Caco-2 (cell line): Measurements from ENCODE around the gene PELI2. TPM values are rescaled to one million over a fixed set of nuclear protein-coding genes. Genes with fewer than 3 reads are reported as not detected.

ENCODE experiments used
- BruUV-seq: library from RNA; stranded (reverse); fragments of 400-500 nt; replicated peaks from 2 replicates; lab custom pipeline; 2021; lab: Mats Ljungman, UMichigan
- CTCF ChIA-PET: fragments of 300-600 bp; sonication (Branson Sonifier 250); formaldehyde crosslinking; loops from one replicate; lab custom pipeline; 2022; ENCODE audit warnings: antibody characterized with exemption; lab: Charles Lee
- POLR2A ChIA-PET: fragments of 300-600 bp; sonication (Branson Sonifier 250); formaldehyde crosslinking; loops from one replicate; lab custom pipeline; 2022; ENCODE audit warnings: antibody characterized with exemption; lab: Charles Lee
- DNase-seq, 2 experiments: peaks; one replicate each; pipeline versions ENCODE4 v3.0.0 to v3.0.0-alpha.2; 2020 to 2022
- H3K27me3 ChIP-seq: replicated peaks from 2 replicates; pipeline ENCODE4 v1.6.0; 2011; ENCODE audit warnings: low read length; ENCODE audit not compliant: control insufficient read depth, insufficient read depth
- H3K36me3 ChIP-seq: 2 replicates; pipeline ENCODE4 v1.5.1; 2011; ENCODE audit warnings: low read length; ENCODE audit not compliant: control insufficient read depth, insufficient read depth
- H3K4me1 ChIP-seq: fragments of 250-450 bp; sonication (Bioruptor Pico); 2 replicates; pipeline ENCODE4 v1.5.1; 2020; ENCODE audit warnings: mild to moderate bottlenecking
- H3K4me3 ChIP-seq: 2 replicates; pipeline ENCODE4 v1.5.1; 2011; ENCODE audit warnings: low read depth, mild to moderate bottlenecking, control low read depth, low read length
- H3K9me3 ChIP-seq: fragments of 250-450 bp; sonication (Bioruptor Pico); 2 replicates; pipeline ENCODE4 v1.5.1; 2020; ENCODE audit warnings: mild to moderate bottlenecking, moderate library complexity
- H3K27ac Mint-ChIP-seq: one replicate; pipeline ENCODE4 v1.8.0; 2022; ENCODE audit warnings: mixed read lengths; ENCODE audit not compliant: unreplicated experiment
- H3K27me3 Mint-ChIP-seq: one replicate; pipeline ENCODE4 v1.8.0; 2022; ENCODE audit warnings: mixed read lengths; ENCODE audit not compliant: insufficient read depth, unreplicated experiment
- H3K36me3 Mint-ChIP-seq: one replicate; pipeline ENCODE4 v1.8.0; 2022; ENCODE audit warnings: mild to moderate bottlenecking, mixed read lengths; ENCODE audit not compliant: insufficient read depth, unreplicated experiment
- H3K4me1 Mint-ChIP-seq: one replicate; pipeline ENCODE4 v1.8.0; 2022; ENCODE audit warnings: low read depth, mixed read lengths; ENCODE audit not compliant: unreplicated experiment
- H3K4me3 Mint-ChIP-seq: one replicate; pipeline ENCODE4 v1.8.0; 2022; ENCODE audit warnings: mild to moderate bottlenecking, moderate library complexity, mixed read lengths; ENCODE audit not compliant: unreplicated experiment
- H3K9me3 Mint-ChIP-seq: one replicate; pipeline ENCODE4 v1.8.0; 2022; ENCODE audit warnings: mixed read lengths; ENCODE audit not compliant: unreplicated experiment
- intact Hi-C: fragments of 100-400 bp; cut with micrococcal nuclease; formaldehyde crosslinking; loops from one replicate; pipeline ENCODE4 v1.10.0; 2022; ENCODE audit not compliant: unreplicated experiment
- total RNA-seq: library from RNA; stranded (reverse); gene quantifications from 2 replicates; pipeline ENCODE4 v1.2.3, GENCODE V29; 2022
- TF ChIP-seq, protein P1 (sequence below), 2 experiments: fragments of 200-600 bp in 1 of 2; IDR thresholded peaks; 1 replicate in 1 of 2; 2 replicates in 1 of 2; pipeline versions ENCODE4 v1.5.1 to v1.8.0; 2011 to 2022; ENCODE audit warnings: antibody characterized with exemption in 1 of 2, control low read depth in 1 of 2, inconsistent platforms in 1 of 2, low read depth in 1 of 2, low read length in 1 of 2, mild to moderate bottlenecking in 1 of 2, moderate library complexity in 1 of 2; ENCODE audit not compliant: insufficient read depth in 1 of 2, severe bottlenecking in 1 of 2, unreplicated experiment in 1 of 2

Gene PELI2
- total RNA-seq, 1 experiment from 2014 or later, result 8.5 TPM

GRCh38 chr14:56322531-56322930, 204.3 kb downstream of the PELI2 start:
- H3K36me3 Mint-ChIP-seq, result no peaks in the 10 kb centered on the region
- H3K4me3 Mint-ChIP-seq, result no peak overlapping the region
- H3K27me3 Mint-ChIP-seq, result peaks cover 11% of the 10 kb centered on the region
- peaks cover 3% of the 10 kb centered on the region; the same call in 1 of the 2 replicates for H3K9me3 ChIP-seq
- BruUV-seq, result no TSS peak
- H3K4me1 ChIP-seq, result no peaks in the 10 kb centered on the region
- intact Hi-C loops, result no loop called here
- ChIA-PET POLR2A (no interaction called here), CTCF (no interaction called here)
- H3K27me3 ChIP-seq, result no peaks in the 10 kb centered on the region
- no peak for DNase-seq
- TF ChIP-seq, protein P1, sequence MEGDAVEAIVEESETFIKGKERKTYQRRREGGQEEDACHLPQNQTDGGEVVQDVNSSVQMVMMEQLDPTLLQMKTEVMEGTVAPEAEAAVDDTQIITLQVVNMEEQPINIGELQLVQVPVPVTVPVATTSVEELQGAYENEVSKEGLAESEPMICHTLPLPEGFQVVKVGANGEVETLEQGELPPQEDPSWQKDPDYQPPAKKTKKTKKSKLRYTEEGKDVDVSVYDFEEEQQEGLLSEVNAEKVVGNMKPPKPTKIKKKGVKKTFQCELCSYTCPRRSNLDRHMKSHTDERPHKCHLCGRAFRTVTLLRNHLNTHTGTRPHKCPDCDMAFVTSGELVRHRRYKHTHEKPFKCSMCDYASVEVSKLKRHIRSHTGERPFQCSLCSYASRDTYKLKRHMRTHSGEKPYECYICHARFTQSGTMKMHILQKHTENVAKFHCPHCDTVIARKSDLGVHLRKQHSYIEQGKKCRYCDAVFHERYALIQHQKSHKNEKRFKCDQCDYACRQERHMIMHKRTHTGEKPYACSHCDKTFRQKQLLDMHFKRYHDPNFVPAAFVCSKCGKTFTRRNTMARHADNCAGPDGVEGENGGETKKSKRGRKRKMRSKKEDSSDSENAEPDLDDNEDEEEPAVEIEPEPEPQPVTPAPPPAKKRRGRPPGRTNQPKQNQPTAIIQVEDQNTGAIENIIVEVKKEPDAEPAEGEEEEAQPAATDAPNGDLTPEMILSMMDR (IDR thresholded peaks at IDR 0.05; ENCODE audit: insufficient read depth in 1 of 2, low read depth in 1 of 2, low read length in 1 of 2, severe bottlenecking in 1 of 2, unreplicated experiment in 1 of 2), result no peak
- H3K27ac Mint-ChIP-seq, result no peak overlapping the region
- peaks cover 28% of the 10 kb centered on the region for H3K9me3 Mint-ChIP-seq
- H3K36me3 ChIP-seq, result no peaks in the 10 kb centered on the region
- no peak overlapping the region for H3K4me3 ChIP-seq
- no peaks in the 10 kb centered on the region for H3K4me1 Mint-ChIP-seq

DNA sequence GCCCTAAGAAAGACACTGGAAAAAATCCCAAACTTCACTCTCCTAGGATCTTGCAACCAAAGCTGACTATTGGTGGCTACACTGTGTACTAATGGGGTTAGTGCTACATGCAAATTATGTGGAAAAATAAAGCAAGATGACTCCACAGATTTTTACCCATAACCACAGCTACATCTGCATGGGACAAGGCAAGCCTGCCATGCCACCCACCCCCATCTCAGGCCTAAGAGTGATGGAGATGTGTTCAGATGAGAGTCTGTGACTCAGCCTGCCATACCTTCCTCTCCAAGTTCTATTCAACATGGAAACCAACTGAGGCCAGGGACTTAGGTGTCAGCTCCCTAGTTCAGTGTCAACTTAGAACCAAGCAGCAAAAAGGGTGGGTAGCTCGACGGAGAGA, 206.2 kb downstream of the PELI2 start:
- Histone ChIP-seq H3K9me3 (no peaks in the 10 kb centered on the region; the same call in 1 of the 2 replicates), H3K36me3 (no peaks in the 10 kb centered on the region), H3K4me3 (no peak overlapping the region), H3K27me3 (no peaks in the 10 kb centered on the region), H3K4me1 (no peaks in the 10 kb centered on the region)
- intact Hi-C loops, result no loop called here
- Mint-ChIP-seq H3K36me3 (no peaks in the 10 kb centered on the region), H3K9me3 (peaks cover 10% of the 10 kb centered on the region), H3K4me3 (no peak overlapping the region), H3K27ac (no peak overlapping the region), H3K27me3 (peaks cover 11% of the 10 kb centered on the region), H3K4me1 (no peaks in the 10 kb centered on the region)
- TF ChIP-seq, protein P1 (IDR thresholded peaks at IDR 0.05; ENCODE audit: insufficient read depth in 1 of 2, low read depth in 1 of 2, low read length in 1 of 2, severe bottlenecking in 1 of 2, unreplicated experiment in 1 of 2), result no peak
- ChIA-PET POLR2A (no interaction called here), CTCF (no interaction called here)
- no peak for DNase-seq
- BruUV-seq, result no TSS peak

DNA sequence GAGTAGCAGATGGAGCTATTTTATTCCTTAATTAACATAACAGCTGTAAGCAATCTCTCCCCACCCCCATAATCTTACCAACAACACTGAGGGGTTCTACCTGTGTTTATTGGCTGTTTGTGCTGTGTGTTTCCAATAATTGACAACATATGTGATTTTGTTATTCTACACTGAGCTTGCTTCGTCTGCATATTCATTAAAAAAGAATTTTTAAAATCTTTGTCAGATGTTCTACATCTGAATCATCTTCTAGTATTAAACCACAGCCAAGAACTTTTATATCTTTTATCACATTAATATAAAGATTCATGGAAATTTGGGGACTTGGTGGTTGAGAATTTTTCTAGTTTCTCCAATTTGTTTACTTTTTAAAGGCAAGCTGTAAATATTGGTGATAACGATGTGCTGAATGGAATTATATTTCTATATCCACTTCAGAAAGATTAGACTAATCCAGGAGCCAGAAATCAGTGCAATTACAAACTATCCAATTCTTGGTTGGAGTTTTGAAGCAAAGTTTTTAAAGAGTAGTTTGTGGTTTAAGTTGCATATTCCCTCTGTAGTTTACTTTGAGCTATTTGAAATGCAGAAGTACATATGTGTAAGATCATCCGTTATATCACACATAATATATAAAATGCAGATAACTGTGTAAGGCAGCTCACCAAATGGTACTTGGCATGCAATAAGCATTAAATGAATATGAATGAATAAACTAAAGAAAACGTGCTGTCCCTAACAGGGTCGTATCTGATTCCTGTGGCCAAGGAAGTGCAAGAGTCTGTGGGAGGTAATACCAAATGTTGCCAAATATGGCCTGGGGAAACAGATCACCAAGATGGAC, 206.9 kb downstream of the PELI2 start:
- Mint-ChIP-seq H3K36me3 (no peaks in the 10 kb centered on the region), H3K27me3 (peaks cover 11% of the 10 kb centered on the region), H3K4me1 (no peaks in the 10 kb centered on the region), H3K4me3 (no peak overlapping the region), H3K9me3 (peaks cover 4% of the 10 kb centered on the region), H3K27ac (no peak overlapping the region)
- no peaks in the 10 kb centered on the region for H3K36me3 ChIP-seq
- TF ChIP-seq, protein P1 (IDR thresholded peaks at IDR 0.05; ENCODE audit: insufficient read depth in 1 of 2, low read depth in 1 of 2, low read length in 1 of 2, severe bottlenecking in 1 of 2, unreplicated experiment in 1 of 2), result no peak
- intact Hi-C loops, result no loop called here
- no peaks in the 10 kb centered on the region for H3K4me1 ChIP-seq
- DNase-seq, result no peak
- no peaks in the 10 kb centered on the region for H3K27me3 ChIP-seq
- ChIA-PET POLR2A (no interaction called here), CTCF (no interaction called here)
- H3K4me3 ChIP-seq, result no peak overlapping the region
- no TSS peak for BruUV-seq
- H3K9me3 ChIP-seq, result no peaks in the 10 kb centered on the region
